Lung (tissue), 12 donors: ENCODE data around the gene SCN10A. TPM values are rescaled to one million over a fixed set of nuclear protein-coding genes. Genes with fewer than 3 reads are reported as not detected.

ENCODE experiments used
- ATAC-seq: fragments of 200-7000 bp; cut with Tn5 transposase; one replicate; pipeline ENCODE4 v1.9.1; 2020; ENCODE audit warnings: moderate number of reproducible peaks; ENCODE audit not compliant: insufficient read depth, low FRiP score
- DNase-seq, 3 donors: peaks; one replicate each; pipeline ENCODE4 v3.0.0-alpha.2; 2013 to 2017
- H3K27ac ChIP-seq, 2 donors: one replicate each; pipeline ENCODE4 v1.5.1; 2013; ENCODE audit warnings: mild to moderate bottlenecking in 2 of 2, moderate library complexity in 2 of 2, control low read depth in 1 of 2, inconsistent platforms in 1 of 2, low read depth in 1 of 2, low read length in 1 of 2
- H3K27me3 ChIP-seq, 3 donors: one replicate each; pipeline ENCODE4 v1.5.1; 2013; ENCODE audit warnings: low read length in 2 of 3; ENCODE audit not compliant: control insufficient read depth in 3 of 3, insufficient read depth in 3 of 3
- H3K36me3 ChIP-seq, 4 donors: one replicate each; pipeline ENCODE4 v1.5.1; 2013; ENCODE audit warnings: low read length in 4 of 4, mild to moderate bottlenecking in 1 of 4, moderate library complexity in 1 of 4; ENCODE audit not compliant: control insufficient read depth in 4 of 4, insufficient read depth in 4 of 4
- H3K4me1 ChIP-seq, 5 donors: one replicate each; pipeline ENCODE4 v1.5.1; 2013; ENCODE audit warnings: low read length in 5 of 5, mild to moderate bottlenecking in 2 of 5, moderate library complexity in 1 of 5; ENCODE audit not compliant: control insufficient read depth in 5 of 5, insufficient read depth in 5 of 5
- H3K4me3 ChIP-seq: one replicate; pipeline ENCODE4 v1.5.1; 2013; ENCODE audit warnings: mild to moderate bottlenecking, control low read depth, moderate library complexity
- H3K9ac ChIP-seq, 2 donors: one replicate each; pipeline ENCODE4 v1.5.1; 2013; ENCODE audit warnings: low read length in 2 of 2, control low read depth in 1 of 2; ENCODE audit not compliant: insufficient read depth in 1 of 2
- H3K9me3 ChIP-seq, 4 donors: one replicate each; pipeline ENCODE4 v1.5.1; 2013; ENCODE audit warnings: low read length in 3 of 4, mild to moderate bottlenecking in 1 of 4, moderate library complexity in 1 of 4; ENCODE audit not compliant: control insufficient read depth in 4 of 4, insufficient read depth in 3 of 4
- WGBS, 2 donors: extraction: QIAGEN DNeasy Blood & Tissue Kit; methylation state at CpG; one replicate each; pipeline ENCODE4 v1.1.7; 2013; 5-methylcytosine and 5-hydroxymethylcytosine counted together
- polyA plus RNA-seq, 2 donors: library from polyadenylated mRNA; stranded (reverse); fragments of 200-250 nt; gene quantifications; one replicate each; pipeline ENCODE4 v1.2.1, GENCODE V29; 2013
- total RNA-seq, 2 donors: library from RNA; depleted of rRNA in 1 of 2; stranded (reverse); fragments of >200 nt in 1 of 2; gene quantifications; one replicate each; pipeline ENCODE4 v1.2.1, GENCODE V29; 2014 to 2021
- TF ChIP-seq, protein P1 (sequence below): IDR thresholded peaks from 2 replicates; pipeline ENCODE4 v1.5.1; 2012; ENCODE audit warnings: mild to moderate bottlenecking; ENCODE audit errors: control extremely low read depth, extremely low read depth
- donor health status: control.
- donor health status: control.
- donor health status: Bipolar disorder and iron deficiency.
- donor health status: healthy.
- donor health status: DM: yes; HTN: yes; CAD: no.

SCN10A gene
- total and polyA plus RNA-seq, 4 donors, result not detected

DNA sequence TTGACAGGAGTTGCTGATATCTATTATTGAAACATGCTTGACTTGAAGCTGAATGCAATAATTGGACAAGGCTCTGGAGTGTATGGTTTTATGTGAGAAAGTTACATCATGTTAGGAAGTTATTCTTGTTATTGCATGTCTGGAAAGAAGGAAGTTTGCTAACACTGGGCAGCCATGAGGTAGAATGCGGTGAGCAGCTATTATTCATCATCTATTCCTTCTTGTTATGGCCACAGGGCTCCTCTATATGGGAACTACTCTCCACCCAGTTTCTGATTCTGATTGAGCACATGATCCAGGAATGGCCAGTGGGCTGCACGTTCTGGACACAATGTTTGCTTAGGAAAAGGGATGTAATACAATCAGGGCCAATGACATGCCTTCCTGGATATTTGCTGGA is 128.7 kb downstream of the SCN10A start:
- H3K9ac ChIP-seq, result no peak overlapping the region
- no peaks in the 10 kb centered on the region for H3K27me3 ChIP-seq
- ATAC-seq (no peak), DNase-seq (no peak)
- H3K27ac ChIP-seq, result no peak overlapping the region
- H3K9me3 ChIP-seq, result no peaks in the 10 kb centered on the region
- H3K4me1 ChIP-seq, result no peaks in the 10 kb centered on the region
- 47 to 51% methylated on average over 2 of the region's 2 CpGs for WGBS, 2 donors
- no peak overlapping the region for H3K4me3 ChIP-seq
- TF ChIP-seq, protein P1, sequence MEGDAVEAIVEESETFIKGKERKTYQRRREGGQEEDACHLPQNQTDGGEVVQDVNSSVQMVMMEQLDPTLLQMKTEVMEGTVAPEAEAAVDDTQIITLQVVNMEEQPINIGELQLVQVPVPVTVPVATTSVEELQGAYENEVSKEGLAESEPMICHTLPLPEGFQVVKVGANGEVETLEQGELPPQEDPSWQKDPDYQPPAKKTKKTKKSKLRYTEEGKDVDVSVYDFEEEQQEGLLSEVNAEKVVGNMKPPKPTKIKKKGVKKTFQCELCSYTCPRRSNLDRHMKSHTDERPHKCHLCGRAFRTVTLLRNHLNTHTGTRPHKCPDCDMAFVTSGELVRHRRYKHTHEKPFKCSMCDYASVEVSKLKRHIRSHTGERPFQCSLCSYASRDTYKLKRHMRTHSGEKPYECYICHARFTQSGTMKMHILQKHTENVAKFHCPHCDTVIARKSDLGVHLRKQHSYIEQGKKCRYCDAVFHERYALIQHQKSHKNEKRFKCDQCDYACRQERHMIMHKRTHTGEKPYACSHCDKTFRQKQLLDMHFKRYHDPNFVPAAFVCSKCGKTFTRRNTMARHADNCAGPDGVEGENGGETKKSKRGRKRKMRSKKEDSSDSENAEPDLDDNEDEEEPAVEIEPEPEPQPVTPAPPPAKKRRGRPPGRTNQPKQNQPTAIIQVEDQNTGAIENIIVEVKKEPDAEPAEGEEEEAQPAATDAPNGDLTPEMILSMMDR, result no peak
- no peaks in the 10 kb centered on the region for H3K36me3 ChIP-seq

DNA sequence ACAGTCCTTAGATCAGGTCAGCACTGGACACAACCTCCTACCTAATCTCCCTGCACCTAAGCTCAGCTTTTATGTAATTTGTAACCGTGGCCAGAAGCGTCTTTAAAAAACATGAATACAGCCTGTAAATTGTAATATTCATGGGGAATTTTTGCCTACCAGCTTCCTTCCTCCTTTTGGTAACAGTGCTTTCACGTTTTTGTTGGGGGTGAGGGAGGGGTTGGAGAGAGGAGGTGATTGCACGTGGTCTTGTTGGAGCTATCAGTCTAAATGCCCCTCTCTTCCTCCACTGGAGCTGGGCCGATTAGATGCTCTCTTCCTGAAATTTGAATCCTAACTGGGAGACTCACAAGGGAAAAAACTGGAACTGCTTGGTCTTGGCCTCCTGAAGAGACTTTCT is 131.5 kb downstream of the SCN10A start:
- ATAC-seq (no peak), DNase-seq (no peak)
- H3K27ac ChIP-seq, result no peak overlapping the region
- H3K9me3 ChIP-seq, result peaks cover 0 to 1% (median 0%) of the 10 kb centered on the region in 4 donors
- H3K27me3 ChIP-seq, result peaks cover 0 to 3% (median 0%) of the 10 kb centered on the region in 3 donors
- H3K4me3 ChIP-seq, result no peak overlapping the region
- WGBS, 2 donors, result 14 to 38% methylated on average over 5 of the region's 5 CpGs
- H3K4me1 ChIP-seq, result no peaks in the 10 kb centered on the region
- TF ChIP-seq, protein P1, result no peak
- no peak overlapping the region for H3K9ac ChIP-seq
- H3K36me3 ChIP-seq, result no peaks in the 10 kb centered on the region

GRCh38 chr3:38669668-38670067 is 146.3 kb downstream of the SCN10A start:
- no peaks in the 10 kb centered on the region for H3K9me3 ChIP-seq
- DNase-seq (no peak), ATAC-seq (no peak)
- no peaks in the 10 kb centered on the region for H3K4me1 ChIP-seq
- WGBS, 2 donors, result 43 to 62% methylated on average over 4 of the region's 4 CpGs
- H3K27me3 ChIP-seq, result no peaks in the 10 kb centered on the region
- no peak overlapping the region for H3K9ac ChIP-seq
- no peak overlapping the region for H3K27ac ChIP-seq
- H3K4me3 ChIP-seq, result no peak overlapping the region
- TF ChIP-seq, protein P1, result no peak
- no peaks in the 10 kb centered on the region for H3K36me3 ChIP-seq

GRCh38 chr3:38662544-38662943 is 153.5 kb downstream of the SCN10A start:
- Histone ChIP-seq H3K9me3 (peaks cover 0 to 7% (median 0%) of the 10 kb centered on the region in 4 donors), H3K4me1 (no peaks in the 10 kb centered on the region), H3K36me3 (no peaks in the 10 kb centered on the region), H3K4me3 (no peak overlapping the region), H3K27ac (no peak overlapping the region), H3K9ac (no peak overlapping the region), H3K27me3 (peaks cover 0 to 12% (median 10%) of the 10 kb centered on the region in 3 donors)
- DNase-seq (no peak), ATAC-seq (no peak)
- 50 to 75% methylated on average over 4 of the region's 4 CpGs for WGBS, 2 donors
- TF ChIP-seq, protein P1, result no peak
